H1 (cell line): Measurements from ENCODE around the gene LCN9. TPM values are rescaled to one million over a fixed set of nuclear protein-coding genes. Genes with fewer than 3 reads are reported as not detected.

Experiments used
- CTCF ChIA-PET: fragments of 300-600 bp; sonication (Branson Sonifier 250); formaldehyde crosslinking; loops from one replicate; lab custom pipeline; 2021; ENCODE audit not compliant: partially characterized antibody; lab: Charles Lee
- POLR2A ChIA-PET: fragments of 300-600 bp; sonication (Branson Sonifier 250); formaldehyde crosslinking; loops from one replicate; lab custom pipeline; 2021; ENCODE audit warnings: inconsistent platforms; ENCODE audit not compliant: partially characterized antibody; lab: Charles Lee
- DNase-seq, 2 experiments: peaks; one replicate each; pipeline versions ENCODE4 v3.0.0 to v3.0.0-alpha.2; 2010 to 2022; ENCODE audit warnings: low spot score in 2 of 2, low read depth in 1 of 2, mixed read lengths in 1 of 2
- FAIRE-seq: peaks from 2 replicates; lab custom pipeline; 2011; peaks lifted over from hg19 to GRCh38; lab: Jason Lieb, UNC
- H2AFZ ChIP-seq: 2 replicates; pipeline ENCODE4 v1.8.1; 2012; ENCODE audit warnings: low read length, inconsistent platforms
- H2AK5ac ChIP-seq: 2 replicates; pipeline ENCODE4 v1.6.1; 2013; ENCODE audit warnings: low read depth, low read length
- H2BK120ac ChIP-seq: replicated peaks from 2 replicates; pipeline ENCODE3; 2013; ENCODE audit warnings: low read depth, low read length, inconsistent platforms
- H2BK12ac ChIP-seq: 2 replicates; pipeline ENCODE4 v1.6.1; 2013; ENCODE audit warnings: low read depth, low read length
- H2BK15ac ChIP-seq: 2 replicates; pipeline ENCODE4 v1.6.1; 2013; ENCODE audit warnings: low read length
- H2BK20ac ChIP-seq: 2 replicates; pipeline ENCODE4 v1.6.1; 2013; ENCODE audit warnings: low read length
- H2BK5ac ChIP-seq: 2 replicates; pipeline ENCODE4 v1.6.1; 2013; ENCODE audit warnings: low read depth, low read length
- H3K14ac ChIP-seq: 2 replicates; pipeline ENCODE4 v1.6.1; 2013; ENCODE audit warnings: inconsistent platforms; ENCODE audit not compliant: insufficient read length
- H3K18ac ChIP-seq: 2 replicates; pipeline ENCODE4 v1.6.1; 2013; ENCODE audit warnings: low read length; ENCODE audit errors: extremely low read depth
- H3K23ac ChIP-seq: 2 replicates; pipeline ENCODE4 v1.6.1; 2013; ENCODE audit warnings: inconsistent platforms; ENCODE audit not compliant: insufficient read length
- H3K23me2 ChIP-seq: 2 replicates; pipeline ENCODE4 v1.6.1; 2013; ENCODE audit warnings: low read depth, low read length
- H3K27ac ChIP-seq: 2 replicates; pipeline ENCODE4 v1.6.1; 2011; ENCODE audit warnings: low read depth, low read length, inconsistent platforms
- H3K27me3 ChIP-seq, 4 experiments: replicated peaks in 1 of 4; 1 replicate in 1 of 4; 2 replicates in 3 of 4; pipeline versions ENCODE4 v1.6.1 to v1.8.1; 2011 to 2013; ENCODE audit warnings: low read length in 3 of 4, mild to moderate bottlenecking in 3 of 4, inconsistent platforms in 2 of 4, mixed read lengths in 2 of 4, moderate library complexity in 1 of 4; ENCODE audit not compliant: control insufficient read depth in 3 of 4, insufficient read depth in 3 of 4; ENCODE audit errors: extremely low read depth in 1 of 4
- H3K36me3 ChIP-seq, 4 experiments: 2 replicates each; pipeline versions ENCODE4 v1.6.1 to v1.8.1; 2011 to 2013; ENCODE audit warnings: mild to moderate bottlenecking in 4 of 4, low read length in 3 of 4, moderate library complexity in 2 of 4, control low read depth in 1 of 4, inconsistent platforms in 1 of 4; ENCODE audit not compliant: insufficient read depth in 4 of 4, control insufficient read depth in 2 of 4
- H3K4ac ChIP-seq: replicated peaks from 2 replicates; pipeline ENCODE3; 2013; ENCODE audit warnings: low read length, low read depth, mixed read lengths, inconsistent platforms; ENCODE audit not compliant: insufficient read length
- H3K4me1 ChIP-seq, 4 experiments: replicated peaks in 1 of 4; 1 replicate in 1 of 4; 2 replicates in 3 of 4; pipeline versions ENCODE4 v1.6.1 to v1.8.1; 2011 to 2013; ENCODE audit warnings: low read length in 3 of 4, inconsistent platforms in 2 of 4, mixed read lengths in 1 of 4; ENCODE audit not compliant: insufficient read depth in 4 of 4, control insufficient read depth in 3 of 4
- H3K4me2 ChIP-seq, 2 experiments: 2 replicates each; pipeline versions ENCODE4 v1.6.1 to v1.8.1; 2011 to 2013; ENCODE audit warnings: low read depth in 2 of 2, low read length in 2 of 2, control low read depth in 1 of 2, inconsistent platforms in 1 of 2, mild to moderate bottlenecking in 1 of 2; ENCODE audit not compliant: insufficient read depth in 1 of 2
- H3K4me3 ChIP-seq, 4 experiments: fragments of 200-600, 300-600 bp in 1 of 4; sonication (generic), shearing (Covaris generic), sonication (Bioruptor Twin) in 1 of 4; 2 replicates each; pipeline versions ENCODE4 v1.5.1 to v1.8.1; 2011 to 2016; ENCODE audit warnings: low read length in 4 of 4, low read depth in 3 of 4, control low read depth in 2 of 4, inconsistent platforms in 2 of 4, mild to moderate bottlenecking in 2 of 4, mixed read lengths in 1 of 4, moderate library complexity in 1 of 4; ENCODE audit not compliant: insufficient read depth in 2 of 4; ENCODE audit errors: extremely low read depth in 1 of 4
- H3K56ac ChIP-seq: replicated peaks from 2 replicates; pipeline ENCODE3; 2013; ENCODE audit warnings: low read depth, mild to moderate bottlenecking, mixed read lengths, low read length, inconsistent platforms; ENCODE audit not compliant: insufficient read length
- H3K79me1 ChIP-seq: 2 replicates; pipeline ENCODE4 v1.6.1; 2013; ENCODE audit warnings: low read depth, low read length, control low read depth
- H3K79me2 ChIP-seq, 2 experiments: 2 replicates each; pipeline versions ENCODE4 v1.6.1 to v1.8.1; 2012 to 2013; ENCODE audit warnings: low read length in 2 of 2, mild to moderate bottlenecking in 2 of 2, inconsistent platforms in 1 of 2; ENCODE audit not compliant: insufficient read depth in 2 of 2, control insufficient read depth in 1 of 2
- H3K9ac ChIP-seq, 4 experiments: replicated peaks in 1 of 4; 1 replicate in 1 of 4; 2 replicates in 3 of 4; pipeline versions ENCODE4 v1.6.1 to v1.8.1; 2011 to 2013; ENCODE audit warnings: low read depth in 3 of 4, low read length in 3 of 4, control low read depth in 2 of 4, mild to moderate bottlenecking in 2 of 4, moderate library complexity in 2 of 4, inconsistent platforms in 1 of 4; ENCODE audit errors: extremely low read depth in 1 of 4
- H3K9me3 ChIP-seq, 2 experiments: 2 replicates each; pipeline versions ENCODE4 v1.6.1 to v1.8.1; 2012 to 2013; ENCODE audit warnings: mild to moderate bottlenecking in 2 of 2, moderate library complexity in 2 of 2, control low read depth in 1 of 2, inconsistent platforms in 1 of 2, low read depth in 1 of 2, low read length in 1 of 2, mixed read lengths in 1 of 2; ENCODE audit not compliant: insufficient read depth in 2 of 2
- H4K20me1 ChIP-seq, 2 experiments: replicated peaks in 1 of 2; 2 replicates each; pipeline versions ENCODE3 to v1.8.1; 2011 to 2013; ENCODE audit warnings: inconsistent platforms in 2 of 2, low read length in 2 of 2, mild to moderate bottlenecking in 1 of 2; ENCODE audit not compliant: insufficient read depth in 2 of 2, control insufficient read depth in 1 of 2
- H4K5ac ChIP-seq: 2 replicates; pipeline ENCODE4 v1.6.1; 2013; ENCODE audit warnings: low read length, low read depth, mixed read lengths, inconsistent platforms; ENCODE audit not compliant: insufficient read length
- H4K8ac ChIP-seq: 2 replicates; pipeline ENCODE4 v1.8.0; 2013; ENCODE audit warnings: mild to moderate bottlenecking, moderate library complexity, low read length, inconsistent platforms; ENCODE audit not compliant: insufficient read depth; ENCODE audit errors: extremely low read depth
- H4K91ac ChIP-seq: replicated peaks from 2 replicates; pipeline ENCODE3; 2013; ENCODE audit warnings: low read length, mixed read lengths, inconsistent platforms; ENCODE audit not compliant: insufficient read length
- BCL11A ChIP-seq, 2 experiments: IDR thresholded peaks; one replicate each; pipeline ENCODE4 v1.6.1; 2011; ENCODE audit warnings: low read depth in 2 of 2, low read length in 2 of 2, mild to moderate bottlenecking in 2 of 2
- HDAC6 ChIP-seq: IDR thresholded peaks from one replicate; pipeline ENCODE4 v1.7.1; 2012; ENCODE audit warnings: low read depth, mild to moderate bottlenecking, inconsistent platforms, low read length, moderate library complexity
- KDM5A ChIP-seq: fragments of 200-600 bp; IDR thresholded peaks from 2 replicates; pipeline ENCODE4 v1.7.1; 2012; ENCODE audit warnings: mild to moderate bottlenecking, low read length, inconsistent platforms, mixed read lengths
- NANOG ChIP-seq: IDR thresholded peaks from 2 replicates; pipeline ENCODE4 v1.6.1; 2011; ENCODE audit warnings: low read length, low read depth, mild to moderate bottlenecking, inconsistent platforms; ENCODE audit not compliant: insufficient read depth, poor library complexity, severe bottlenecking
- PHF8 ChIP-seq: fragments of 200-600 bp; sonication (generic); conservative IDR thresholded peaks from 2 replicates; pipeline ENCODE4 v1.7.1; 2012; ENCODE audit warnings: low read depth, mild to moderate bottlenecking, inconsistent platforms, low read length, moderate library complexity
- RBBP5 ChIP-seq: IDR thresholded peaks from 2 replicates; pipeline ENCODE4 v1.7.1; 2012; ENCODE audit warnings: low read depth, mild to moderate bottlenecking, inconsistent platforms, low read length, moderate library complexity, borderline replicate concordance
- SP4 ChIP-seq: IDR thresholded peaks from 2 replicates; pipeline ENCODE4 v1.6.1; 2012; ENCODE audit warnings: low read length, inconsistent platforms
- WGBS, 2 experiments: shearing (Covaris generic) in 1 of 2; methylation state at CpG; one replicate each; pipeline versions ENCODE4 v1.1.6 to v1.1.7; 2013 to 2015; ENCODE audit warnings: low lambda C conversion rate in 2 of 2, mixed read lengths in 2 of 2, inconsistent platforms in 1 of 2, low coverage in 1 of 2, missing lambda C conversion rate in 1 of 2; ENCODE audit not compliant: insufficient replicate concordance in 2 of 2, insufficient coverage in 1 of 2, insufficient read length in 1 of 2; ENCODE audit errors: extremely low coverage in 1 of 2, missing lambda C conversion rate in 1 of 2; 5-methylcytosine and 5-hydroxymethylcytosine counted together
- polyA plus RNA-seq, 7 experiments: library from polyadenylated mRNA; depleted of rRNA in 3 of 7; stranded (reverse) in 5 of 7; unstranded in 2 of 7; fragments of >200 nt in 5 of 7; fragments of 200-250 nt in 2 of 7; gene quantifications; 1 replicate in 5 of 7; 2 replicates in 1 of 7; 4 replicates in 1 of 7; pipeline versions ENCODE4 v1.2.1 to v1.2.3, GENCODE V29; 2011 to 2013; ENCODE audit warnings: missing spikeins in 2 of 7, mixed read lengths in 2 of 7
- total RNA-seq: library from RNA; stranded (reverse); fragmentation: NEBNext Ultra II Directional; extraction: Animal tissue kit (Norgen Biotek cat#: 25700); gene quantifications from 2 replicates; pipeline ENCODE4 v1.2.1, GENCODE V29; 2021
- TF ChIP-seq, protein P1 (sequence below): IDR thresholded peaks from 2 replicates; pipeline ENCODE4 v1.6.1; 2011; ENCODE audit warnings: low read length, improper control_type of control experiment

The LCN9 gene
- total and polyA plus RNA-seq, 2 of the 8 experiments (the other 6 are each of a cell fraction or from before 2014, with no cell fraction given), result 2.3 to 3.1 TPM

DNA sequence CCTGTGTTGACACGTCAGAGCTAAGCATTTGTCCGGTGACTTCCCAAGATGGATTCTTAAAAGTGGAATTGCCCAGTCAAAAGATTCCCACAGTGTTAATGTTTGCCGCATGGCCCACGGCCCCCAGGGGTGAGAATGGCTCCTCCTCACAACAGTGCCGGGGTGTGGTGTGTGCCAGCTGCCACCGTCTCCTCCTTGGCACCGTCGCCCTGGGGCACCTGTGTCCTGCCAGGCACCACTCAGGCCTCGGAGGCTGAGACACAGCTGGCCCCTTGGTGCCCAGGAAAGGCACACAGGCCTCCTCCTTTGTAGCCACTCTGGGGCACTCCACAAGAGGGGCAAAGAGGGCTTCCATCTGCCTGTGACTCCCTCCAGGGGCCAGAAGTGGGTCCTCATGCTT, 43.2 kb downstream of the LCN9 start:
- Histone ChIP-seq H3K14ac (no peak overlapping the region), H3K56ac (no peak overlapping the region), H2AK5ac (no peak overlapping the region), H3K27ac (no peak overlapping the region), H3K36me3 (no peaks in the 10 kb centered on the region), H2BK5ac (no peak overlapping the region), H3K4me2 (no peak overlapping the region), H4K91ac (no peak overlapping the region), H3K23me2 (peaks cover 3% of the 10 kb centered on the region; the same call in 1 of the 2 replicates), H4K8ac (no peak overlapping the region), H3K4ac (no peak overlapping the region), H2BK20ac (no peak overlapping the region), H3K27me3 (peaks cover 0 to 14% (median 4%) of the 10 kb centered on the region in 4 experiments; a peak in 4 of 7 replicates), H4K5ac (no peak overlapping the region), H2BK120ac (no peak overlapping the region), H3K79me2 (no peaks in the 10 kb centered on the region), H3K23ac (no peak overlapping the region), H3K4me1 (peaks cover 0 to 10% (median under 1%) of the 10 kb centered on the region in 4 experiments; a peak in 2 of 7 replicates), H3K9ac (no peak overlapping the region), H3K79me1 (no peaks in the 10 kb centered on the region), H3K9me3 (no peaks in the 10 kb centered on the region), H4K20me1 (peaks cover 0 to 5% of the 10 kb centered on the region in 2 experiments), H3K4me3 (no peak overlapping the region), H2AFZ (no peak overlapping the region), H3K18ac (no peak overlapping the region), H2BK12ac (no peak overlapping the region), H2BK15ac (no peak overlapping the region)
- no peak for FAIRE-seq
- 84% methylated on average over 9 of the region's 9 CpGs; no CpG with 5 or more reads in 1 of the 2 experiments for WGBS, 2 experiments
- no peak for DNase-seq
- ChIA-PET CTCF (interaction anchor here (0.6 to 3.4 kb wide), 6 partner anchors 12 to 800 kb away, joined by 3 to 18 read pairs (median 4); no protein-coding TSS in a partner anchor), POLR2A (interaction anchor here (1.3 kb wide), 1 partner anchor 12 kb away, joined by 3 read pairs; no protein-coding TSS in a partner anchor)
- TF ChIP-seq RBBP5 (no peak), NANOG (no peak), BCL11A (IDR thresholded peaks at IDR 0.05; ENCODE audit: low read depth in 2 of 2, low read length in 2 of 2) (no peak), KDM5A (no peak), SP4 (no peak), PHF8 (no peak), HDAC6 (no peak)
- TF ChIP-seq, protein P1, sequence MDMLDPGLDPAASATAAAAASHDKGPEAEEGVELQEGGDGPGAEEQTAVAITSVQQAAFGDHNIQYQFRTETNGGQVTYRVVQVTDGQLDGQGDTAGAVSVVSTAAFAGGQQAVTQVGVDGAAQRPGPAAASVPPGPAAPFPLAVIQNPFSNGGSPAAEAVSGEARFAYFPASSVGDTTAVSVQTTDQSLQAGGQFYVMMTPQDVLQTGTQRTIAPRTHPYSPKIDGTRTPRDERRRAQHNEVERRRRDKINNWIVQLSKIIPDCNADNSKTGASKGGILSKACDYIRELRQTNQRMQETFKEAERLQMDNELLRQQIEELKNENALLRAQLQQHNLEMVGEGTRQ, result no peak
